ENCODE results near the gene UNC13A.

DNA sequence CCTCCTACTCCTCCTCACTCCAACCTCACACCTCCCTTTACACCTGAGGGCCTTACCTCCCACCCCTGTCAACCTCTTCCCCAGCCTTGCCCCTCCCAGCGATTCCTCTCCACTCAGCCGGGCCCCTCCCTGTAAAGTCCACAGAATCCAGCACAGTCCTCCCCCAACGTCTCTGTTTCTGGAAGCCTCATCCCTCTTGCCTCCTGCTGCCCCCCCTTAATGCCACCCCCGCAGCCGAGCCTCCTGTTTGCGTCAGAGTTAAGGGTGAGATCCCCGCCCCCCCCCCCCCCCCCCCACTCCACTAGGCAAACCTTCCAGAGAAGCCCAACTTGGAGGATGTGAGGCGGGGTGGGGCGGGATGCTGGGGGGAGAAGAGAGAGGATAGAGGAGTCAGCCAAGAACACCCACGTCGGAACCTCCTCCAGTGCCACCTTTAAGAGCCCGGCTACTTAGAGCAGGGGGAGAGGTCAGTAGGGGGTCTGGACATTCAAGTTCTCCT lies 2.1 kb downstream of the UNC13A start:
- no peak for TF ChIP-seq CTCF (IDR thresholded peaks at IDR 0.05)
- TF ChIP-seq POLR2A (IDR thresholded peaks at IDR 0.05), result no peak
